ENCODE measurements around the gene WIPF1.

GRCh38 chr2:174628528-174629169 lies 31.0 kb upstream of the WIPF1 start:
- TF ChIP-seq, protein P1, sequence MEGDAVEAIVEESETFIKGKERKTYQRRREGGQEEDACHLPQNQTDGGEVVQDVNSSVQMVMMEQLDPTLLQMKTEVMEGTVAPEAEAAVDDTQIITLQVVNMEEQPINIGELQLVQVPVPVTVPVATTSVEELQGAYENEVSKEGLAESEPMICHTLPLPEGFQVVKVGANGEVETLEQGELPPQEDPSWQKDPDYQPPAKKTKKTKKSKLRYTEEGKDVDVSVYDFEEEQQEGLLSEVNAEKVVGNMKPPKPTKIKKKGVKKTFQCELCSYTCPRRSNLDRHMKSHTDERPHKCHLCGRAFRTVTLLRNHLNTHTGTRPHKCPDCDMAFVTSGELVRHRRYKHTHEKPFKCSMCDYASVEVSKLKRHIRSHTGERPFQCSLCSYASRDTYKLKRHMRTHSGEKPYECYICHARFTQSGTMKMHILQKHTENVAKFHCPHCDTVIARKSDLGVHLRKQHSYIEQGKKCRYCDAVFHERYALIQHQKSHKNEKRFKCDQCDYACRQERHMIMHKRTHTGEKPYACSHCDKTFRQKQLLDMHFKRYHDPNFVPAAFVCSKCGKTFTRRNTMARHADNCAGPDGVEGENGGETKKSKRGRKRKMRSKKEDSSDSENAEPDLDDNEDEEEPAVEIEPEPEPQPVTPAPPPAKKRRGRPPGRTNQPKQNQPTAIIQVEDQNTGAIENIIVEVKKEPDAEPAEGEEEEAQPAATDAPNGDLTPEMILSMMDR (IDR thresholded peaks at IDR 0.05), result no peak
- no peak for TF ChIP-seq POLR2A (IDR thresholded peaks at IDR 0.05)

Data from body of pancreas (tissue), 4 donors.